HG02970 (cell line): ENCODE data around the gene SLC19A1.
"Not testable (repeated sequence)": the region's sequence is repeated elsewhere in the genome, so short reads cannot be mapped to it uniquely, and the experiment has no call there.

Experiments used
- ATAC-seq: cut with Tn5 transposase; IDR thresholded peaks from one replicate; pipeline ENCODE4 v1.9.1; 2021; ENCODE audit warnings: mild to moderate bottlenecking, moderate library complexity, moderate number of reproducible peaks; ENCODE audit not compliant: unreplicated experiment, low FRiP score

Gene SLC19A1

GRCh38 chr21:45509566-45510465 is 32.4 kb downstream of the SLC19A1 start:
- ATAC-seq, result no peak

GRCh38 chr21:45508607-45509565 is 33.4 kb downstream of the SLC19A1 start:
- no peak for ATAC-seq

GRCh38 chr21:45507888-45508508 is 34.2 kb downstream of the SLC19A1 start:
- no peak for ATAC-seq

GRCh38 chr21:45507523-45507875 is 34.7 kb downstream of the SLC19A1 start:
- ATAC-seq, result no peak

- ATAC-seq, result no peak
These were observed 35.3 kb downstream of the SLC19A1 start for GRCh38 chr21:45506836-45507522.

GRCh38 chr21:45506241-45506817 is 35.9 kb downstream of the SLC19A1 start:
- ATAC-seq, result no peak

GRCh38 chr21:45505416-45506021 is 36.7 kb downstream of the SLC19A1 start:
- ATAC-seq, result no peak

- ATAC-seq, result no peak
These were observed 37.5 kb downstream of the SLC19A1 start for GRCh38 chr21:45504516-45505415.

- no peak for ATAC-seq
These were observed 38.2 kb downstream of the SLC19A1 start for GRCh38 chr21:45504021-45504515.

- ATAC-seq, result not testable (repeated sequence)
These were observed 39.0 kb downstream of the SLC19A1 start for GRCh38 chr21:45503226-45503625.

- no peak for ATAC-seq
These were observed 39.6 kb downstream of the SLC19A1 start for GRCh38 chr21:45502600-45502999.

GRCh38 chr21:45502006-45502345 is 40.3 kb downstream of the SLC19A1 start:
- no peak for ATAC-seq

GRCh38 chr21:45501081-45502005 is 40.9 kb downstream of the SLC19A1 start:
- not testable (repeated sequence) for ATAC-seq

GRCh38 chr21:45499970-45500577 is 42.2 kb downstream of the SLC19A1 start:
- ATAC-seq, result no peak

- no peak for ATAC-seq
These were observed 43.0 kb downstream of the SLC19A1 start for GRCh38 chr21:45499201-45499750.

- no peak for ATAC-seq
These were observed 43.6 kb downstream of the SLC19A1 start for GRCh38 chr21:45498646-45499000.
